NCI-H2081 treated with DMSO at 0.1 percent for 48 hours (cell line): ENCODE data around the gene TMEM129.
"Not testable (repeated sequence)": the region's sequence is repeated elsewhere in the genome, so short reads cannot be mapped to it uniquely, and the experiment has no call there.

ENCODE experiments used
- DNase-seq: peaks from one replicate; lab custom pipeline; 2025; lab: John Stamatoyannopoulos, UW

Gene TMEM129

GRCh38 chr4:1720163-1720983 is 750 bp downstream of the TMEM129 start:
- no peak for DNase-seq

GRCh38 chr4:1718095-1718850 is 2.9 kb downstream of the TMEM129 start:
- no peak for DNase-seq

GRCh38 chr4:1717129-1718094 is 3.7 kb downstream of the TMEM129 start:
- peak; percentile 52 for DNase-seq

- DNase-seq: no peak
These were observed 4.8 kb downstream of the TMEM129 start for GRCh38 chr4:1716065-1716945.

GRCh38 chr4:1715002-1715758 is 5.9 kb downstream of the TMEM129 start:
- no peak for DNase-seq

GRCh38 chr4:1714303-1715001 is 6.7 kb downstream of the TMEM129 start:
- no peak for DNase-seq

GRCh38 chr4:1713003-1713851 is 7.9 kb downstream of the TMEM129 start:
- no peak for DNase-seq

GRCh38 chr4:1712216-1713002 is 8.7 kb downstream of the TMEM129 start, which contains the start of gene SLBP:
Gene SLBP (minus strand): TSS chr4:1712319. CDS start chr4:1712188, 131 bp downstream.
- DNase-seq: peak; percentile 92

- no peak for DNase-seq
These were observed 9.4 kb downstream of the TMEM129 start for GRCh38 chr4:1711571-1712215.

- DNase-seq: no peak
These were observed 10.0 kb downstream of the TMEM129 start for GRCh38 chr4:1711055-1711570.

- DNase-seq: no peak
These were observed 12.5 kb downstream of the TMEM129 start for GRCh38 chr4:1708581-1708980.

- DNase-seq: no peak
These were observed 14.8 kb downstream of the TMEM129 start for GRCh38 chr4:1706358-1706757.

- DNase-seq: no peak
These were observed 15.4 kb downstream of the TMEM129 start for GRCh38 chr4:1705732-1706131.

GRCh38 chr4:1703867-1704266 is 17.3 kb downstream of the TMEM129 start:
- no peak for DNase-seq

GRCh38 chr4:1701671-1702070 is 19.5 kb downstream of the TMEM129 start:
- not testable (repeated sequence) for DNase-seq

- DNase-seq: no peak
These were observed 25.2 kb downstream of the TMEM129 start for GRCh38 chr4:1695913-1696312.
